Kidney (tissue), 14 donors: ENCODE measurements around the gene ANKRD45. TPM values are rescaled to one million over a fixed set of nuclear protein-coding genes. Genes with fewer than 3 reads are reported as not detected.

Source experiments
- DNase-seq, 5 donors: peaks; one replicate each; pipeline ENCODE4 v3.0.0-alpha.2; 2013 to 2020
- FAIRE-seq: peaks from 2 replicates; lab custom pipeline; 2012; peaks lifted over from hg19 to GRCh38; lab: Jason Lieb, UNC
- H3K27ac ChIP-seq, 2 donors: one replicate each; pipeline ENCODE4 v1.7.0; 2013; ENCODE audit warnings: low read depth in 2 of 2, low read length in 2 of 2, inconsistent platforms in 1 of 2
- H3K27me3 ChIP-seq: one replicate; pipeline ENCODE4 v1.7.1; 2013; ENCODE audit warnings: low read length, inconsistent platforms; ENCODE audit not compliant: control insufficient read depth, insufficient read depth
- H3K36me3 ChIP-seq, 3 donors: one replicate each; pipeline versions ENCODE4 v1.7.0 to v1.7.1; 2013; ENCODE audit warnings: low read length in 3 of 3, control low read depth in 1 of 3, inconsistent platforms in 1 of 3; ENCODE audit not compliant: insufficient read depth in 3 of 3, control insufficient read depth in 2 of 3
- H3K4me1 ChIP-seq, 3 donors: one replicate each; pipeline versions ENCODE4 v1.7.0 to v1.7.1; 2013; ENCODE audit warnings: low read length in 3 of 3, inconsistent platforms in 1 of 3, low read depth in 1 of 3; ENCODE audit not compliant: control insufficient read depth in 2 of 3, insufficient read depth in 2 of 3
- H3K4me3 ChIP-seq, 3 donors: one replicate each; pipeline versions ENCODE4 v1.7.0 to v1.8.1; 2013; ENCODE audit warnings: low read length in 3 of 3, control low read depth in 1 of 3, inconsistent platforms in 1 of 3
- H3K9ac ChIP-seq, 3 donors: one replicate each; pipeline versions ENCODE4 v1.7.0 to v1.7.1; 2013; ENCODE audit warnings: low read length in 3 of 3, control low read depth in 1 of 3, inconsistent platforms in 1 of 3
- H3K9me3 ChIP-seq, 3 donors: one replicate each; pipeline versions ENCODE4 v1.7.0 to v1.7.1; 2013; ENCODE audit warnings: low read length in 3 of 3, control low read depth in 1 of 3, inconsistent platforms in 1 of 3; ENCODE audit not compliant: control insufficient read depth in 2 of 3, insufficient read depth in 1 of 3
- CTCF ChIP-seq: IDR thresholded peaks from 3 replicates; pipeline ENCODE4 v1.5.1; 2012; ENCODE audit warnings: mild to moderate bottlenecking, moderate library complexity, borderline replicate concordance; ENCODE audit not compliant: insufficient read depth; ENCODE audit errors: extremely low read depth
- intact Hi-C: fragments of 100-400 bp; cut with DNase I; formaldehyde crosslinking; loops from one replicate; pipeline ENCODE4 v1.11.1; 2022
- polyA plus RNA-seq: library from polyadenylated mRNA; stranded (reverse); fragments of 350-450 nt; fragmentation: Illumina TruSeq; extraction: RNeasy Lipid Tissue Mini Kit (QIAGEN cat#74804); gene quantifications from one replicate; pipeline ENCODE4 v1.2.3, GENCODE V29; 2014; ENCODE audit warnings: low read depth, low replicate concordance; ENCODE audit not compliant: insufficient read depth
- total RNA-seq: library from RNA; stranded (reverse); fragmentation: NEBNext Ultra II Directional; extraction: Animal tissue kit (Norgen Biotek cat#: 25700); gene quantifications from one replicate; pipeline ENCODE4 v1.2.1, GENCODE V29; 2021
- donor health status: control.
- donor health status: control.
- donor health status: control.
- donor health status: control.
- donor health status: control.
- donor health status: DM: yes; HTN: yes; CAD: no.
- donor health status: Normal renal cell carcinoma (clear cell type).

Gene ANKRD45
- total and polyA plus RNA-seq, 2 donors from 2014 or later: 1.2 to 7.7 TPM

- Histone ChIP-seq H3K4me1 (no peaks in the 10 kb centered on the region), H3K9ac (no peak overlapping the region), H3K36me3 (no peaks in the 10 kb centered on the region), H3K4me3 (no peak overlapping the region), H3K27me3 (no peaks in the 10 kb centered on the region), H3K9me3 (no peaks in the 10 kb centered on the region), H3K27ac (no peak overlapping the region)
- intact Hi-C loops: no loop called here
- FAIRE-seq (no peak), DNase-seq (no peak)
- no peak for TF ChIP-seq CTCF
These were observed 61.0 kb downstream of the ANKRD45 start for GRCh38 chr1:173608503-173609216.

GRCh38 chr1:173603056-173603591 lies 66.5 kb downstream of the ANKRD45 start, which contains the start of gene SLC9C2:
Gene SLC9C2 (minus strand): TSS chr1:173603072. CDS start chr1:173601776, 1,296 bp downstream.
- H3K4me1 ChIP-seq: no peaks in the 10 kb centered on the region
- TF ChIP-seq CTCF: no peak
- no peaks in the 10 kb centered on the region for H3K27me3 ChIP-seq
- DNase-seq (peak in 2 of 5 donors; percentile 19 to 22), FAIRE-seq (no peak)
- H3K36me3 ChIP-seq: no peaks in the 10 kb centered on the region
- peak within 1 kb of the TSS in 1 of 2 donors; percentile 35 for H3K27ac ChIP-seq
- no peaks in the 10 kb centered on the region for H3K9me3 ChIP-seq
- intact Hi-C loops: no loop called here
- no peak within 1 kb of the TSS for H3K9ac ChIP-seq
- peak within 1 kb of the TSS in 2 of 3 donors; percentile 29 to 47 for H3K4me3 ChIP-seq

DNA sequence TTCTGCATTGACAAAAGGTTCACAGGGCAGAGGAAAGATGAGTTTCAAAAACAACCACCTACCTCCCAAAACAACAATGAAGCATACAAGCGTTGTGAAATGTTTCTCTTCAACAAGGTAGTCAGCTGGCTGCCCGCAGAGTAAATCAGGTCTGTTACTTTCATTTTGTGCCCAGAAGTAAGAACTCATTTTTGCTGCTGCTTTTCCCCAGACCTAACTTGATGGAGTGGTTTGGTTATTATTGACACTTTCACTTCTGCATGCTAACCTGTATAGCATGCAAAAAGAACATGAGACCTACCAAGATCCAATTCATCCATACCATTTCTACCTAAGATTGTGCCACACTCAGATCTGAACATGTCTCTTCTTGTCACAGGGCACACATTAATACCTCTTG lies 68.1 kb downstream of the ANKRD45 start:
- Histone ChIP-seq H3K4me1 (no peaks in the 10 kb centered on the region), H3K9ac (no peak overlapping the region), H3K9me3 (no peaks in the 10 kb centered on the region), H3K4me3 (no peak overlapping the region), H3K36me3 (no peaks in the 10 kb centered on the region), H3K27me3 (no peaks in the 10 kb centered on the region), H3K27ac (no peak overlapping the region)
- intact Hi-C loops: no loop called here
- FAIRE-seq (no peak), DNase-seq (no peak)
- no peak for TF ChIP-seq CTCF
